Caco-2 (cell line): ENCODE data around the gene DDX49. TPM values are rescaled to one million over a fixed set of nuclear protein-coding genes. Genes with fewer than 3 reads are reported as not detected.

ENCODE experiments used
- BruUV-seq: library from RNA; stranded (reverse); fragments of 400-500 nt; replicated peaks from 2 replicates; lab custom pipeline; 2021; lab: Mats Ljungman, UMichigan
- CTCF ChIA-PET: fragments of 300-600 bp; sonication (Branson Sonifier 250); formaldehyde crosslinking; loops from one replicate; lab custom pipeline; 2022; ENCODE audit warnings: antibody characterized with exemption; lab: Charles Lee
- POLR2A ChIA-PET: fragments of 300-600 bp; sonication (Branson Sonifier 250); formaldehyde crosslinking; loops from one replicate; lab custom pipeline; 2022; ENCODE audit warnings: antibody characterized with exemption; lab: Charles Lee
- DNase-seq, 2 experiments: peaks; one replicate each; pipeline versions ENCODE4 v3.0.0 to v3.0.0-alpha.2; 2020 to 2022
- H3K27me3 ChIP-seq: replicated peaks from 2 replicates; pipeline ENCODE4 v1.6.0; 2011; ENCODE audit warnings: low read length; ENCODE audit not compliant: control insufficient read depth, insufficient read depth
- H3K36me3 ChIP-seq: 2 replicates; pipeline ENCODE4 v1.5.1; 2011; ENCODE audit warnings: low read length; ENCODE audit not compliant: control insufficient read depth, insufficient read depth
- H3K4me1 ChIP-seq: fragments of 250-450 bp; sonication (Bioruptor Pico); 2 replicates; pipeline ENCODE4 v1.5.1; 2020; ENCODE audit warnings: mild to moderate bottlenecking
- H3K4me3 ChIP-seq: 2 replicates; pipeline ENCODE4 v1.5.1; 2011; ENCODE audit warnings: low read depth, mild to moderate bottlenecking, control low read depth, low read length
- H3K9me3 ChIP-seq: fragments of 250-450 bp; sonication (Bioruptor Pico); 2 replicates; pipeline ENCODE4 v1.5.1; 2020; ENCODE audit warnings: mild to moderate bottlenecking, moderate library complexity
- H3K27ac Mint-ChIP-seq: one replicate; pipeline ENCODE4 v1.8.0; 2022; ENCODE audit warnings: mixed read lengths; ENCODE audit not compliant: unreplicated experiment
- H3K27me3 Mint-ChIP-seq: one replicate; pipeline ENCODE4 v1.8.0; 2022; ENCODE audit warnings: mixed read lengths; ENCODE audit not compliant: insufficient read depth, unreplicated experiment
- H3K36me3 Mint-ChIP-seq: one replicate; pipeline ENCODE4 v1.8.0; 2022; ENCODE audit warnings: mild to moderate bottlenecking, mixed read lengths; ENCODE audit not compliant: insufficient read depth, unreplicated experiment
- H3K4me1 Mint-ChIP-seq: one replicate; pipeline ENCODE4 v1.8.0; 2022; ENCODE audit warnings: low read depth, mixed read lengths; ENCODE audit not compliant: unreplicated experiment
- H3K4me3 Mint-ChIP-seq: one replicate; pipeline ENCODE4 v1.8.0; 2022; ENCODE audit warnings: mild to moderate bottlenecking, moderate library complexity, mixed read lengths; ENCODE audit not compliant: unreplicated experiment
- H3K9me3 Mint-ChIP-seq: one replicate; pipeline ENCODE4 v1.8.0; 2022; ENCODE audit warnings: mixed read lengths; ENCODE audit not compliant: unreplicated experiment
- intact Hi-C: fragments of 100-400 bp; cut with micrococcal nuclease; formaldehyde crosslinking; loops from one replicate; pipeline ENCODE4 v1.10.0; 2022; ENCODE audit not compliant: unreplicated experiment
- total RNA-seq: library from RNA; stranded (reverse); gene quantifications from 2 replicates; pipeline ENCODE4 v1.2.3, GENCODE V29; 2022
- TF ChIP-seq, protein P1 (sequence below), 2 experiments: fragments of 200-600 bp in 1 of 2; IDR thresholded peaks; 1 replicate in 1 of 2; 2 replicates in 1 of 2; pipeline versions ENCODE4 v1.5.1 to v1.8.0; 2011 to 2022; ENCODE audit warnings: antibody characterized with exemption in 1 of 2, control low read depth in 1 of 2, inconsistent platforms in 1 of 2, low read depth in 1 of 2, low read length in 1 of 2, mild to moderate bottlenecking in 1 of 2, moderate library complexity in 1 of 2; ENCODE audit not compliant: insufficient read depth in 1 of 2, severe bottlenecking in 1 of 2, unreplicated experiment in 1 of 2

The DDX49 gene
- total RNA-seq, 1 experiment from 2014 or later, result 48.7 TPM

DNA sequence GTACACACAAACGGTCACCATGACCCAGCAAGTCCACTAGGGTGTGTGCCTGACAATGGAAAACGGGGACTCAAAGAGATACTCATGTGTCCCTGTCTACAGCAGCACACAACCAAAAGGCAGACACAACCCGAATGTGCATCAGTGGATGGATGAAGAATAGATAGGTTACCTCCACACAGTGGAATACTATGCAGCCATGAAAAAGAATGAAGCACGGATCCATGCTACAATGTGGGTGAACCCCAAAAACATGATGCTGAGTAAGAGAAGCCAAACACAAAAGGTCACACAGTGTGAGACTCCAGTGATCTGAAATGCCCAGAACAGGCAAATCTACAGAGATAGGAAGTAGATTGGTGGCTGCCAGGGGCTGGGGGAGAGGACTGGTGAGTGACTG, 32.5 kb upstream of the DDX49 start:
- TF ChIP-seq, protein P1, sequence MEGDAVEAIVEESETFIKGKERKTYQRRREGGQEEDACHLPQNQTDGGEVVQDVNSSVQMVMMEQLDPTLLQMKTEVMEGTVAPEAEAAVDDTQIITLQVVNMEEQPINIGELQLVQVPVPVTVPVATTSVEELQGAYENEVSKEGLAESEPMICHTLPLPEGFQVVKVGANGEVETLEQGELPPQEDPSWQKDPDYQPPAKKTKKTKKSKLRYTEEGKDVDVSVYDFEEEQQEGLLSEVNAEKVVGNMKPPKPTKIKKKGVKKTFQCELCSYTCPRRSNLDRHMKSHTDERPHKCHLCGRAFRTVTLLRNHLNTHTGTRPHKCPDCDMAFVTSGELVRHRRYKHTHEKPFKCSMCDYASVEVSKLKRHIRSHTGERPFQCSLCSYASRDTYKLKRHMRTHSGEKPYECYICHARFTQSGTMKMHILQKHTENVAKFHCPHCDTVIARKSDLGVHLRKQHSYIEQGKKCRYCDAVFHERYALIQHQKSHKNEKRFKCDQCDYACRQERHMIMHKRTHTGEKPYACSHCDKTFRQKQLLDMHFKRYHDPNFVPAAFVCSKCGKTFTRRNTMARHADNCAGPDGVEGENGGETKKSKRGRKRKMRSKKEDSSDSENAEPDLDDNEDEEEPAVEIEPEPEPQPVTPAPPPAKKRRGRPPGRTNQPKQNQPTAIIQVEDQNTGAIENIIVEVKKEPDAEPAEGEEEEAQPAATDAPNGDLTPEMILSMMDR (IDR thresholded peaks at IDR 0.05; ENCODE audit: insufficient read depth in 1 of 2, low read depth in 1 of 2, low read length in 1 of 2, severe bottlenecking in 1 of 2, unreplicated experiment in 1 of 2), result no peak
- Histone ChIP-seq H3K36me3 (no peaks in the 10 kb centered on the region), H3K9me3 (no peaks in the 10 kb centered on the region), H3K4me3 (no peak overlapping the region), H3K27me3 (no peaks in the 10 kb centered on the region), H3K4me1 (no peaks in the 10 kb centered on the region)
- BruUV-seq, result no TSS peak
- no peak overlapping the region for H3K27ac Mint-ChIP-seq
- DNase-seq, result no peak
- H3K4me1 Mint-ChIP-seq, result no peaks in the 10 kb centered on the region
- no peaks in the 10 kb centered on the region for H3K27me3 Mint-ChIP-seq
- POLR2A ChIA-PET, result no interaction called here
- peaks cover 26% of the 10 kb centered on the region for H3K36me3 Mint-ChIP-seq
- no peak overlapping the region for H3K4me3 Mint-ChIP-seq
- CTCF ChIA-PET, result no interaction called here
- H3K9me3 Mint-ChIP-seq, result no peaks in the 10 kb centered on the region
- intact Hi-C loops, result no loop called here

DNA sequence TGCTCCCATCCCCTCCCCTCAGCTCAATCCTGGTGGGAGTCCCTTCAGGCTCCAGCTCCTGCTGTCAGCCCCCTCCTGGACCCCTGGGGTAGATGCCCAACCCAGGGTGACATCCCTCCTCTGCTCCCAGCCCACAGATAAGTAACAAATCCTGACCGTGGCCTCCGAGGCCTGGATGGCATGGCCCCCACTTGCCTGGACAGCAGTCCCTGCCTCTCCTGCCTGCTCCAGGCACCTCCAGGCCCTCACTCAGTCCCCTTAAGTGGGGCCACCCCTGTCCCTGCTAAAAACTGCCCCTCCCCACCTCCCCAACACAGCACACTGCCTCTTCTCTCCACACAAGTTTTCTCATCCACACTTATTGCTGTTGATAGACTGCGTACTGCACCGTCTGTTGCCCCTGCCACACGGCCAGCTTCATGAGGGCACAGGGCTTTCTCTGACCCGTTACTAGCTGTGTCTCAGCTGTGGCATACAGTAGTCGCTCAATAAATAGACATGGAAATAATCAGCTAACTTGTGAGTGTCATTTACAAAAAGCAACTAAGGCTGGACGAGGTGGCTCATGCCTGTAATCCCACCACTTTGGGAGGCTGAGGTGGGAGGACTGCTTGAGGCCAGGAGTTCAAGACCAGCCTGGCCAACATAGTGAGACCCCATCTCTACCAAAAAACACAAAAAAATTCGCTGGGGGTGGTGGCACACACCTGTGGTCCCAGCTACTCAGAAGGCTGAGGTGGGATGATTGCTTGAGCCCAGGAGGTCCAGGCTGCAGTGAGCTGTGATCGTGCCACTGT, 29.4 kb upstream of the DDX49 start:
- ChIA-PET CTCF (no interaction called here), POLR2A (no interaction called here)
- H3K36me3 Mint-ChIP-seq, result peaks cover 17% of the 10 kb centered on the region
- Histone ChIP-seq H3K9me3 (no peaks in the 10 kb centered on the region), H3K4me1 (no peaks in the 10 kb centered on the region), H3K4me3 (no peak overlapping the region), H3K36me3 (no peaks in the 10 kb centered on the region), H3K27me3 (no peaks in the 10 kb centered on the region)
- H3K4me1 Mint-ChIP-seq, result no peaks in the 10 kb centered on the region
- H3K4me3 Mint-ChIP-seq, result no peak overlapping the region
- intact Hi-C loops, result no loop called here
- H3K27ac Mint-ChIP-seq, result no peak overlapping the region
- TF ChIP-seq, protein P1 (IDR thresholded peaks at IDR 0.05; ENCODE audit: insufficient read depth in 1 of 2, low read depth in 1 of 2, low read length in 1 of 2, severe bottlenecking in 1 of 2, unreplicated experiment in 1 of 2), result no peak
- no TSS peak for BruUV-seq
- no peaks in the 10 kb centered on the region for H3K27me3 Mint-ChIP-seq
- no peak for DNase-seq
- H3K9me3 Mint-ChIP-seq, result no peaks in the 10 kb centered on the region

DNA sequence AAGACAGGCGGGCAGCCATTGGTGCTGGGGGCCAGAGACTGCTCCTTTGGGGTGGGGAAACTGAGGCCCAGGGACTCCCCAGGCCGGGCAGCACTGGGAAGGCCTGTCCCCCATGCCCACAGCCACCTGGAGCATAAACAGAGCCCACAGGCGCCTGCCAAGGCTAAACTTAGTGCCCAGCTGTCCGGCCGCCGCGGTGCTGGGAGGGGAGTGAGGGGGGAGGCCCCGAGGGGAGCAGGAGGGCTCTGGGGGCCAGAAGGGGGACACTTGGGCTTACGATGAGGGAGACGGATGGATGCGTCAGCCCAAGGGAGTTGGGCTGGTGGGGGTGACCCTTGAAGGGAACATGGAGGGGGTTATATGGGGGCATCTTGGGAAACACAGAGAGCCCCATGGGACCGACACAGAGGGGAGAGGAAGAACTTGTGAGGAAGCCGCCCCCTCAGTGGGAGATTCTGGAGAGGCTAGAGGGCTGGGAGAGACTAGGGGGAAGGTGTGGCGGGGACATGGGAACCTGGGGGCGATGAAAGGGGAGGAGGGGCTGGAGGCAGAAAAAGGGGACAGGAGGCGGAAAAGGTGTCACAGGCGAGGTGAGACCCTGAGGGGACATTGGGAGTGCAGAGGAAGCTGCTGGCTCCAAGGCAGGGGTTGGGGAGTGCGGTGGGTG, 25.8 kb upstream of the DDX49 start:
- no peaks in the 10 kb centered on the region for H3K9me3 Mint-ChIP-seq
- intact Hi-C loops, result loop anchor here (2.0 kb wide), 1 partner anchor 25 kb away; the partner anchor contains the start of genes COPE and DDX49
- no TSS peak for BruUV-seq
- Histone ChIP-seq H3K4me3 (no peak overlapping the region), H3K36me3 (no peaks in the 10 kb centered on the region), H3K4me1 (peaks cover 10% of the 10 kb centered on the region), H3K27me3 (no peaks in the 10 kb centered on the region), H3K9me3 (no peaks in the 10 kb centered on the region)
- POLR2A ChIA-PET, result no interaction called here
- no peak for DNase-seq
- peaks cover 18% of the 10 kb centered on the region for H3K36me3 Mint-ChIP-seq
- H3K27ac Mint-ChIP-seq, result no peak overlapping the region
- H3K4me3 Mint-ChIP-seq, result no peak overlapping the region
- no peaks in the 10 kb centered on the region for H3K4me1 Mint-ChIP-seq
- H3K27me3 Mint-ChIP-seq, result no peaks in the 10 kb centered on the region
- TF ChIP-seq, protein P1 (IDR thresholded peaks at IDR 0.05; ENCODE audit: insufficient read depth in 1 of 2, low read depth in 1 of 2, low read length in 1 of 2, severe bottlenecking in 1 of 2, unreplicated experiment in 1 of 2), result no peak
- CTCF ChIA-PET, result interaction anchor here (0.6 to 2.3 kb wide), 2 partner anchors 34 to 93 kb away, joined by 3 to 13 read pairs; no protein-coding TSS in a partner anchor
